Subcutaneous abdominal adipose tissue (tissue), 5 donors: ENCODE measurements around the gene CFAP299.

Experiments
- H3K27ac ChIP-seq: one replicate; pipeline ENCODE4 v1.7.0; 2013; ENCODE audit warnings: low read depth, mild to moderate bottlenecking, inconsistent platforms, low read length, moderate library complexity
- H3K27me3 ChIP-seq, 5 donors: one replicate each; pipeline ENCODE4 v1.7.0; 2013; ENCODE audit warnings: low read length in 5 of 5, inconsistent platforms in 1 of 5; ENCODE audit not compliant: control insufficient read depth in 5 of 5, insufficient read depth in 4 of 5
- H3K36me3 ChIP-seq, 5 donors: one replicate each; pipeline ENCODE4 v1.7.0; 2013; ENCODE audit warnings: low read length in 5 of 5; ENCODE audit not compliant: control insufficient read depth in 5 of 5, insufficient read depth in 5 of 5
- H3K4me1 ChIP-seq, 5 donors: one replicate each; pipeline ENCODE4 v1.7.0; 2013; ENCODE audit warnings: low read length in 5 of 5, mild to moderate bottlenecking in 3 of 5, moderate library complexity in 1 of 5; ENCODE audit not compliant: control insufficient read depth in 5 of 5, insufficient read depth in 5 of 5
- H3K4me3 ChIP-seq, 5 donors: one replicate each; pipeline ENCODE4 v1.7.0; 2013; ENCODE audit warnings: low read length in 5 of 5, low read depth in 1 of 5
- H3K9ac ChIP-seq, 5 donors: one replicate each; pipeline ENCODE4 v1.7.0; 2013; ENCODE audit warnings: low read length in 5 of 5, mild to moderate bottlenecking in 4 of 5, moderate library complexity in 3 of 5
- H3K9me3 ChIP-seq, 5 donors: one replicate each; pipeline ENCODE4 v1.7.0; 2013; ENCODE audit warnings: low read length in 5 of 5; ENCODE audit not compliant: control insufficient read depth in 5 of 5
- donor health status: healthy.
- donor health status: healthy.
- donor health status: healthy.
- donor health status: healthy.
- donor health status: healthy.

The CFAP299 gene

DNA sequence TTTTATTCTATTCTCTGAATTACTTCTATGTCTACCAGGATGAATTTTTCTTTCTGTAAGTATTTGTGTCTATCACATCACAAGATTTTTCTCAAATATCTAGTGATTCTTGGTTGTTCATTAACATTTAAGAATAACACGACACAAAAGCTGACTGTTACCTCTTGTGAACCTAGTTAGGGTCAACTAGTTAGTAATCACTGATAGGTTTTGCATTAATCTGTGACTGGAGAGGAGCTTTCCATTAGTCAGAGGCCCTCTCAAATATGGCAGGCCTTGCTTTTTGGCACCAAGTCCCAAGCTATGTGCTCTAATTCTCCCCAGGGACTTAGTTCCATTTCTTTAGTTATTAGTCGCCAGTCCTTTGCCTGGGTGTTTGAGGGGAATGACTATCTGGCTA is 259.2 kb downstream of the CFAP299 start:
- no peaks in the 10 kb centered on the region for H3K27me3 ChIP-seq

DNA sequence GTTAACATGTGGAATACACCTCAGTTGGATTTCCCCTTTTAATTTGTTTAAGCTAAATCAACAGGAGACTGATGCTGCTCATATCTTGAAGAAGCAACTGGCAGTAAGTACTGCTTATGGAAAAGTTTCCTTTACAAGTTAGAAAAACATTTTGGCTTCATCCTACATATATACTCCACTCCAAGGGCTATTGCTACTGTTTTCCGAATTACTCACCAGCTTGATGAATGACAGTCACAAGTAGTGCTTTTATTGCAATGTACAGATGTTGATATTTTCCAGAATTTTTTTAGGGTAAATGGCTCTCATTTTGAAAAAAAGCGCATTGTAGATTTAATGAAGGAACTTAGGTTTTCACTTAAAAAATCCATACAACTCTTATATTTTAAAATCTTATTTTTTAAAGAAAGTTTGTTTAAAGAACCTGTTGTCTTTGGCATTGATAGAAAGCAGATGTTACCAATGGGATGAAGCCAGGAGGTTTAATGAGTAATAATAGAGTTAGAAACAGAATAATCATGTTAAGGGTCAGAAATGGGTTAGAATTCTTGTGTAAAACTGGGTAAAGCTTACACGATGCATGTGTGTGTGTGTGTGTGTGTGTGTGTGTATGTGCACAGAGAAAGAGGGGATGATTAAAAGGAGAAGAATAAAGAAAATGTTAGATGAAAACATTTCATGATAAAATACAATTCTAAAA is 272.9 kb downstream of the CFAP299 start:
- H3K27me3 ChIP-seq, result no peaks in the 10 kb centered on the region
- H3K4me1 ChIP-seq, result peaks cover 0 to 4% (median 0%) of the 10 kb centered on the region in 5 donors
- H3K4me3 ChIP-seq, result no peak overlapping the region
- no peaks in the 10 kb centered on the region for H3K36me3 ChIP-seq
- H3K9me3 ChIP-seq, result no peaks in the 10 kb centered on the region
- no peak overlapping the region for H3K9ac ChIP-seq
- no peak overlapping the region for H3K27ac ChIP-seq

More for the DNA sequence above, 259.2 kb downstream of the CFAP299 start:
- Histone ChIP-seq H3K9ac (no peak overlapping the region), H3K9me3 (no peaks in the 10 kb centered on the region), H3K27ac (no peak overlapping the region), H3K36me3 (no peaks in the 10 kb centered on the region), H3K4me1 (no peaks in the 10 kb centered on the region), H3K4me3 (no peak overlapping the region)

DNA sequence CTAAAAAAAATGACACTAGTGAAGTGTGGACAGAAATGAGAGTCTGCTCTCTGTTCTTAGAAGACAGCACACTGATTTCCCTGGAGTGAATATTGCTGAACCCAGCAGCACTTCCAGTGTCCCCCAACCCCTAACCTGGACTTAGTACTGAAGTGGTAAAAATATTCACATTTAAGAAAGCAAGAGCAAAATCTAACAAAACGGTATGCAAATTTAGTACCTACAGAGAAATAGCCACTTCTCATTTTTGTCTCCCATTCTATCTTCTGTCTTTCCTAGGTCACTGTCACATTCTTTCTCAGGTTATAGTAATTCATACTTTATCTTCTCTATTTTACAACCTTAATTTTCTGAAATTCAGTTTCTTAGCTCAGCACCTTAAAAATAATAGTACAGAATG is 274.7 kb downstream of the CFAP299 start:
- Histone ChIP-seq H3K36me3 (no peaks in the 10 kb centered on the region), H3K9me3 (no peaks in the 10 kb centered on the region), H3K27ac (no peak overlapping the region), H3K27me3 (no peaks in the 10 kb centered on the region), H3K4me3 (no peak overlapping the region), H3K9ac (no peak overlapping the region), H3K4me1 (peaks cover 0 to 4% (median 0%) of the 10 kb centered on the region in 5 donors)

DNA sequence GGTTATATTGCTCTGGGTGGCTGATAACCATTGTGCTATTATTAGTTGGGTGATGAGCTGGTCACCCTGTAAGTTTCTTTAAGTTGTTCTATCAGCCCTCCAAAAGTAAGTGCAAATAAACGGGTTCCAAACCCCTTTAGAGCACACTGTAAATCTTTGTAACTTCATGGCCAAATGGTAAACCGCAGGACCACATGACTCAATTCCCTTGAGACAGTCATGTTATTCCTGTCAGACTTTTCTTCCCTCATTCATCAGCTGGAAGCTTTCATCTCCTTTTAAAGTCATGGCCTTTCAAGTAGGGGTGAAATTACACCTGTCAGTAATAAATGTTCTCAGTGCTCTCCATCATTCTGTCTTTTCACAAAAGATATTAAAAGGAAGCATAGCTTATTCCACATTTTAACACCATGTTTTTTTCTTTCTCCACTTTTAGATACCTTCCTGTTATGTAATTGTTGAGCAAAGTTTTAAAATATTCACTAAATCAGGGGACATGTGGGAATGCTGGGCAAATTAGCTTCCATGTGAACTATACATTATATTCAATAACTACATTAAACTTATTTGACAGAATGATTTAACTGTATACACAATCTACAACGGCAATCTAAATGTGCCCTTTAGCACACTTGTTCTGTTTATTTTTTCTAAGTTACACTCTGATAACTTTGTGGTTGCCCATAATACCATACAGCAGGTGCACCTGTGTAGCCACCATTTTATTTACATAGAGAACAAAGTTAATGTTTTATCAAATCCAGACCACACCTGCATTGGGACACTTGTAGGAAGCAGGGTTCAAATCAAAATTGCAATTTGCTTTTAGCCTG is 275.5 kb downstream of the CFAP299 start:
- H3K27ac ChIP-seq, result no peak overlapping the region
- H3K4me1 ChIP-seq, result peaks cover 0 to 4% (median 0%) of the 10 kb centered on the region in 5 donors
- no peaks in the 10 kb centered on the region for H3K9me3 ChIP-seq
- H3K9ac ChIP-seq, result no peak overlapping the region
- no peak overlapping the region for H3K4me3 ChIP-seq
- no peaks in the 10 kb centered on the region for H3K36me3 ChIP-seq
- H3K27me3 ChIP-seq, result no peaks in the 10 kb centered on the region

DNA sequence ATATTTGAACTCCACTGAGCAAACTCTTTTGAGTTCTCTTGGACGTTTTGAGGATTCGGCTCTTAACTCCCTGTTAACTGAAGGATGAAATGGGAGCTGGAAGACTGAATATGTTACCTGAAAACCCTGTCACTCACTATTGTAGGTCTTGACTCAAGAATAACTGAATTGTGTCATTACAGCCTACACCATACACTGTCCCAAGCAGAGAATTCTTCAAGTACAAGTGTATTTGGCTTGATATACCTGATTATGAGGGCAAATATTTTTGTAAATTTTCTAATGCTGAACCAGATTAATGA is 276.1 kb downstream of the CFAP299 start:
- H3K27ac ChIP-seq, result no peak overlapping the region

DNA sequence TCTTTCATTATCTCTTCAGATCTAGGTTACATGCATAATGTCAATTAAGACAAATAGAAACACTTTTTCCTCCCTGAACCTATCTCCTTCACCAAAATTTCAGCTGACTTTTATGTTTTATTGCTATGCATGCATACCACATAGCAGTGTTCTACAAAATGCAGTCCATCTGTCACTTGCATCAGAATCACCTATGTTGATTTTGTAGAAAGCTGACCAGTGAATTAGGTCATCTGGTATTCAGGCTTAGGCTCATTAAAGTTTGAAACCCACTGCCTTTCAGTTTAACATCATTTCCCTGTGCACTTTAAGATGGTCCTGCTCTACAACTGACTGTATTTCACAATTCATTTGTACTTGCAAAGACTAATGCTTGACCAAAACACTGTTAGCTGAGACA is 277.9 kb downstream of the CFAP299 start:
- Histone ChIP-seq H3K9me3 (no peaks in the 10 kb centered on the region), H3K4me3 (no peak overlapping the region), H3K9ac (no peak overlapping the region), H3K36me3 (no peaks in the 10 kb centered on the region), H3K27ac (no peak overlapping the region), H3K4me1 (peaks cover 0 to 4% (median 0%) of the 10 kb centered on the region in 5 donors), H3K27me3 (no peaks in the 10 kb centered on the region)

More for the DNA sequence above, 276.1 kb downstream of the CFAP299 start:
- Histone ChIP-seq H3K4me3 (no peak overlapping the region), H3K4me1 (peaks cover 0 to 4% (median 0%) of the 10 kb centered on the region in 5 donors), H3K36me3 (no peaks in the 10 kb centered on the region), H3K9me3 (no peaks in the 10 kb centered on the region), H3K9ac (no peak overlapping the region), H3K27me3 (no peaks in the 10 kb centered on the region)

DNA sequence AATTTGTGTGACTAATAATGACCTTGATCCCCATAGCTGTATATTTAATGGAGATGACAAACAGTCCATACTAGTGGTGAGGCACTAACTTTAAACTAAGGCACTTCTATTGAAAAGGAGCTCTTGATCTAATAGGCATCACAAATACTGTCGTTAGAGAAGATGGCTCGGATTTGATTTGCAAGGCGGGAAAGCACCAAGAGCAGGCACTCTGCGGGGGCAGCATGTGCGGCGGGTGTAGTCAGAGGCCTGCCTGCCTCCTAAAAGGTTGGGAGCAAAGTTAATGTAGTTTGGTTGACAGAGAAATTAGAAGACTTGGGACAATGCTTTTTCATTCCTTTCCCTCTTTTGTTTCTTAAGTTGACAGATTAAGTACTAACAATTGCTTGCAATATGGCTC is 278.8 kb downstream of the CFAP299 start:
- no peaks in the 10 kb centered on the region for H3K9me3 ChIP-seq
- H3K4me3 ChIP-seq, result no peak overlapping the region

DNA sequence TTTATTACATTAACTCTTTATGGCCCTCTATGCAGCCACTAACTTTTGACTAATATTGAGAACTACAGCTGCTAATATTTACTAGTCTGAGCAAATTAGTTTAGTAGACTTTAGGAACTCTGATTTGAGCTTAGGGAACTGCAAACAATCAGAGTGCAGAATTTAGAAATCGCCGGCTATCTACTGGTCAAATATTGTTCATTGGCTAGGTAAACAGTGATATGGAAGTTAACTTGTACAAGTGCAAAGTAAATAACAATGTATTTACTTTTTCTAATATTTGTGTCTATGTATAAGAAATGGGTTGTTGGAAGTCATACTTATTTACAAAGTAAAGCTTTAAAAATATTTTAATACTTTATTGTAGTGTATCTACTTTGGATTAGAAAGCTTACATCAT is 279.6 kb downstream of the CFAP299 start:
- Histone ChIP-seq H3K27ac (no peak overlapping the region), H3K9ac (no peak overlapping the region), H3K4me3 (no peak overlapping the region), H3K9me3 (no peaks in the 10 kb centered on the region), H3K4me1 (peaks cover 0 to 4% (median 0%) of the 10 kb centered on the region in 5 donors), H3K27me3 (no peaks in the 10 kb centered on the region), H3K36me3 (no peaks in the 10 kb centered on the region)

More for the DNA sequence above, 278.8 kb downstream of the CFAP299 start:
- H3K4me1 ChIP-seq, result peaks cover 0 to 4% (median 0%) of the 10 kb centered on the region in 5 donors
- no peak overlapping the region for H3K27ac ChIP-seq
- no peaks in the 10 kb centered on the region for H3K36me3 ChIP-seq
- H3K27me3 ChIP-seq, result no peaks in the 10 kb centered on the region
- H3K9ac ChIP-seq, result no peak overlapping the region

DNA sequence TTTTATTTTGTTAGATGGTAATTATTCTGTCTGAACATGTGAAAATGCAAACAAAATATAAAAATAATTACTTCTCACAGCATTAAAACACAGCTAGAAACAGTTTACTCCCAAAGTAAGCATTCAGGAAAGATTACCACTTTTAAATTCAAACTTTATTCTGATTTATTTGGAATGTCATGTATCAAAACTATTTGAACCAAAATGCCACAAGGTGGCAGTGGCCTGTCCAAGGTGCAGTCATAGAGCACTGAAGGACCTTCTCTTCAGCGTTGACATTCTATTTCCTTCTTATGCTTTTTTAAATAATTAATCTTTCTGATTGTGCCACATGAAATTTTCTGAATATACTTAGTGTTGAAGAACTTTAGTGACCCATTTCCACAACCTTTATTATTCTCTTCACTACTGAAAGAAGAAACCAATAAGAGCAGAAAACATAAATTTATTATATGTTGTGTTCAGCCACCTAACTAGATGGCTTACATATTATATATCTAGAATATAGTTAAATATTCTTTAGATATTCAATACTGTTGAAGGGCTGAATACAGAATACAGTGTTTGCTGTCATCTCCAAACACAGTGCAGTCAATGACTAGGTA is 283.6 kb downstream of the CFAP299 start:
- H3K4me3 ChIP-seq, result no peak overlapping the region
- H3K9me3 ChIP-seq, result peaks cover 0 to 6% (median 5%) of the 10 kb centered on the region in 5 donors
- no peaks in the 10 kb centered on the region for H3K4me1 ChIP-seq
- H3K27me3 ChIP-seq, result no peaks in the 10 kb centered on the region
- H3K36me3 ChIP-seq, result no peaks in the 10 kb centered on the region
- H3K9ac ChIP-seq, result no peak overlapping the region
- no peak overlapping the region for H3K27ac ChIP-seq

DNA sequence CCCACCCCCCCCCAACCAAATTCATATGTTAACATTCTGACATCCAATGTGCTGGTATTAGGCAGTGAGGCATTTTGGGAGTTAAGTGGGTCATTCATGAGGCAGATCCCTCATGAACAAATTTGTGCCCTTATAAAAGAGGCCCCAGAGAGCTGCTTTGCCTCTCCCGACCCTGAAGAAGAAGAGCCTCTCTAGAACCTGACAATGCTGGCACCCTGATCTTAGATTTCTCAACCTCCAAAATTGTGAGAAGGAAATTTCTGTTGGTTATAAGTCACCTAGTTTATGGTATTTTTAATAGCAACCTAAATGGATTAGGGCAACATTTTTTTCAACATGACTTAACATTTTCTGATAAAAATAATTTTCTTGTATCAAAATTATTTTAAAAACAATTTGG is 296.3 kb downstream of the CFAP299 start:
- H3K9ac ChIP-seq, result no peak overlapping the region
- H3K27ac ChIP-seq, result no peak overlapping the region
- H3K4me3 ChIP-seq, result no peak overlapping the region
- no peaks in the 10 kb centered on the region for H3K36me3 ChIP-seq
- no peaks in the 10 kb centered on the region for H3K27me3 ChIP-seq
- peaks cover 0 to 2% (median 0%) of the 10 kb centered on the region in 5 donors for H3K9me3 ChIP-seq
- H3K4me1 ChIP-seq, result no peaks in the 10 kb centered on the region
